ENCODE measurements around the gene GALNT17. TPM values are rescaled to one million over a fixed set of nuclear protein-coding genes. Genes with fewer than 3 reads are reported as not detected.
"Not testable (repeated sequence)": the region's sequence is repeated elsewhere in the genome, so short reads cannot be mapped to it uniquely, and the experiment has no call there.

Gene GALNT17
- total RNA-seq, 4 donors from 2014 or later, result 0.63 to 7.5 (median 3.1) TPM

GRCh38 chr7:71566991-71567390 lies 435.0 kb downstream of the GALNT17 start:
- intact Hi-C loops (cut with DNase I; ENCODE audit: low total_unique reads), result no loop called here
- no peak for TF ChIP-seq POLR2A (IDR thresholded peaks at IDR 0.05)
- TF ChIP-seq CTCF (IDR thresholded peaks at IDR 0.05), result no peak
- 80 to 88% methylated on average over 6 of the region's 6 CpGs for WGBS, 2 donors
- H3K4me3 ChIP-seq (ENCODE audit: low read depth, poor library complexity, severe bottlenecking), result no peak overlapping the region
- no peak for DNase-seq (ENCODE audit: low spot score in 2 of 2)

- intact Hi-C loops (cut with DNase I; ENCODE audit: low total_unique reads), result no loop called here
- WGBS, 2 donors, result 52 to 80% methylated on average over 2 of the region's 2 CpGs
- TF ChIP-seq CTCF (IDR thresholded peaks at IDR 0.05) (no peak), POLR2A (IDR thresholded peaks at IDR 0.05) (no peak)
- no peak overlapping the region for H3K4me3 ChIP-seq (ENCODE audit: low read depth, poor library complexity, severe bottlenecking)
- no peak for DNase-seq (ENCODE audit: low spot score in 2 of 2)
These were observed 442.4 kb downstream of the GALNT17 start for GRCh38 chr7:71574153-71574860.

- no peak overlapping the region for H3K4me3 ChIP-seq (ENCODE audit: low read depth, poor library complexity, severe bottlenecking)
- DNase-seq (ENCODE audit: low spot score in 2 of 2), result no peak
- WGBS, 2 donors, result 83 to 86% methylated on average over 1 of the region's 1 CpG
- intact Hi-C loops (cut with DNase I; ENCODE audit: low total_unique reads), result no loop called here
- TF ChIP-seq CTCF (IDR thresholded peaks at IDR 0.05) (no peak), POLR2A (IDR thresholded peaks at IDR 0.05) (no peak)
These were observed 448.1 kb downstream of the GALNT17 start for GRCh38 chr7:71580027-71580426.

- no peak for DNase-seq (ENCODE audit: low spot score in 2 of 2)
- intact Hi-C loops (cut with DNase I; ENCODE audit: low total_unique reads), result no loop called here
- no peak for TF ChIP-seq CTCF (IDR thresholded peaks at IDR 0.05)
- no peak for TF ChIP-seq POLR2A (IDR thresholded peaks at IDR 0.05)
- 53 to 55% methylated on average over 3 of the region's 3 CpGs for WGBS, 2 donors
- H3K4me3 ChIP-seq (ENCODE audit: low read depth, poor library complexity, severe bottlenecking), result no peak overlapping the region
These were observed 452.3 kb downstream of the GALNT17 start for GRCh38 chr7:71584256-71584655.

GRCh38 chr7:71591876-71592275 lies 459.9 kb downstream of the GALNT17 start:
- 87 to 91% methylated on average over 7 of the region's 7 CpGs for WGBS, 2 donors

GRCh38 chr7:71592388-71592787 lies 460.4 kb downstream of the GALNT17 start:
- intact Hi-C loops (cut with DNase I; ENCODE audit: low total_unique reads); DNase-seq (ENCODE audit: low spot score in 2 of 2); H3K4me3 ChIP-seq (ENCODE audit: low read depth, poor library complexity, severe bottlenecking): not testable (repeated sequence)
- WGBS, 2 donors, result 81 to 82% methylated on average over 4 of the region's 4 CpGs

More at GRCh38 chr7:71591876-71592275, 459.9 kb downstream of the GALNT17 start:
- no peak for TF ChIP-seq CTCF (IDR thresholded peaks at IDR 0.05)
- TF ChIP-seq POLR2A (IDR thresholded peaks at IDR 0.05), result no peak
- no peak overlapping the region for H3K4me3 ChIP-seq (ENCODE audit: low read depth, poor library complexity, severe bottlenecking)
- intact Hi-C loops (cut with DNase I; ENCODE audit: low total_unique reads), result no loop called here
- DNase-seq (ENCODE audit: low spot score in 2 of 2), result no peak
